HUES48 (cell line): ENCODE measurements around the gene UBE3D.
"Not testable (repeated sequence)": the region's sequence is repeated elsewhere in the genome, so short reads cannot be mapped to it uniquely, and the experiment has no call there.

Experiments used
- H3K27ac ChIP-seq: one replicate; pipeline ENCODE4 v1.7.0; 2013; ENCODE audit warnings: low read depth, low read length, inconsistent platforms
- H3K27me3 ChIP-seq: 2 replicates; pipeline ENCODE4 v1.6.1; 2013; ENCODE audit warnings: mild to moderate bottlenecking, low read length; ENCODE audit not compliant: control insufficient read depth, insufficient read depth
- H3K36me3 ChIP-seq: 2 replicates; pipeline ENCODE4 v1.6.1; 2013; ENCODE audit warnings: low read length; ENCODE audit not compliant: control insufficient read depth, insufficient read depth
- H3K4me1 ChIP-seq: 2 replicates; pipeline ENCODE4 v1.6.1; 2013; ENCODE audit warnings: mild to moderate bottlenecking, low read length; ENCODE audit not compliant: control insufficient read depth, insufficient read depth
- H3K4me3 ChIP-seq: 2 replicates; pipeline ENCODE4 v1.5.1; 2013; ENCODE audit warnings: mild to moderate bottlenecking, low read depth, low read length
- H3K9ac ChIP-seq: 2 replicates; pipeline ENCODE4 v1.6.1; 2013; ENCODE audit warnings: mild to moderate bottlenecking, low read depth, low read length, moderate library complexity
- H3K9me3 ChIP-seq: 2 replicates; pipeline ENCODE4 v1.6.1; 2013; ENCODE audit warnings: low read length; ENCODE audit not compliant: control insufficient read depth, insufficient read depth

Gene UBE3D

DNA sequence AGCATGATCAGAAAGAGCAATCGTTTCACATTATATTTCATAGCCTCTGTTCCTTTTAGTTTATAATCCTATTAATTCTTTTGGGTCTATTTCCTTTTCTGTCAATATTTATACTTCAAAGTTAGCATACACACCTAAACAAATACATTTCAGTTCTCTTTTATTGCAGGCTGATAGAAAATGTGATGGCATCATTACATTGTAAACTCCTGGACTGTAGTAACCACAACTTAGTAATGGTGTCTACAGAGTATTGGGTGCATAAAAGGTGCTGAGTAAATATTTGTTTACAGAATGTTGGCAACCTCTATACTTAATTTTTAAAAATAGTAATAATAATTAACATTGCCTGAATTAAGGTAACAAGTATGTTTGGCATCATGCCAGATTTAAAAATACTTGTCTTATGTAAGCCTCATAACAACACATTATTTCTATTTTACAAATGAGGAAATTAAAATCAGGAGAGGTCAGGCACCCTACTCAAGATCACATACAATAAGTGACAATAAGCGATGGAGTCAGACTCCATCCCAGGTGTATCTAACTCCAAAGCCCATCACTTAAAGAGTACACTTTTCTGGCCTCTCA, 195.0 kb downstream of the UBE3D start:
- H3K27ac ChIP-seq = no peak overlapping the region
- H3K36me3 ChIP-seq = no peaks in the 10 kb centered on the region
- H3K4me3 ChIP-seq = no peak overlapping the region
- no peaks in the 10 kb centered on the region for H3K9me3 ChIP-seq
- H3K4me1 ChIP-seq = 0 out of 2 replicates have a peak, but pooled peaks cover 5% of the 10 kb centered on the region
- H3K9ac ChIP-seq = no peak overlapping the region
- no peaks in the 10 kb centered on the region for H3K27me3 ChIP-seq

DNA sequence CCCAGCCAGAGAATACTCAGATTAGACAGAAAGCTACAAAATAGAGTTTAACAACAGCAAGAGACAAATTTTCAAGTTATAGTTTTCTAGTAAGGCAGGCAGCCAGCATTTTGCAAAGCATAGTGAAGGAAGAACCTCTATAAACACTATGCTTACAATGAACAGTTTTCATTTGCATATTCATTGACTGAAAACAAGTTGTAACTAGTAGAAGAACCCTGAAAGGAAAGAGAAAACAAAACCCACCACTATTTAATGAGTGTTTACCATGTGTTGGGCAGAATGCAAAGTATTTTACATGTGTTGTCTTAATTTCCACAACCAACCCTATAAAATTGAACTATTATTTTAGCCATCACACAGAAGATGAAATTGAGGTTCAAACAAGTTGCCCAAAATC, 196.1 kb downstream of the UBE3D start:
- H3K36me3 ChIP-seq = no peaks in the 10 kb centered on the region
- no peaks in the 10 kb centered on the region for H3K27me3 ChIP-seq
- H3K9me3 ChIP-seq = no peaks in the 10 kb centered on the region
- 0 out of 2 replicates have a peak, but pooled peaks cover 5% of the 10 kb centered on the region for H3K4me1 ChIP-seq
- H3K27ac ChIP-seq = no peak overlapping the region
- H3K9ac ChIP-seq = no peak overlapping the region
- H3K4me3 ChIP-seq = no peak overlapping the region

GRCh38 chr6:82867946-82868345, 197.7 kb downstream of the UBE3D start:
- 0 out of 2 replicates have a peak, but pooled peaks cover 5% of the 10 kb centered on the region for H3K4me1 ChIP-seq
- H3K9ac ChIP-seq = no peak overlapping the region
- no peaks in the 10 kb centered on the region for H3K27me3 ChIP-seq
- H3K9me3 ChIP-seq = no peaks in the 10 kb centered on the region
- H3K4me3 ChIP-seq = no peak overlapping the region
- no peaks in the 10 kb centered on the region for H3K36me3 ChIP-seq
- no peak overlapping the region for H3K27ac ChIP-seq

GRCh38 chr6:82866446-82866845, 199.2 kb downstream of the UBE3D start:
- no peaks in the 10 kb centered on the region for H3K36me3 ChIP-seq
- H3K27me3 ChIP-seq = no peaks in the 10 kb centered on the region
- no peak overlapping the region for H3K27ac ChIP-seq
- 0 out of 2 replicates have a peak, but pooled peaks cover 5% of the 10 kb centered on the region for H3K4me1 ChIP-seq
- no peak overlapping the region for H3K4me3 ChIP-seq
- no peak overlapping the region for H3K9ac ChIP-seq
- H3K9me3 ChIP-seq = no peaks in the 10 kb centered on the region

- Histone ChIP-seq H3K4me3 (no peak overlapping the region), H3K9me3 (no peaks in the 10 kb centered on the region), H3K27me3 (no peaks in the 10 kb centered on the region), H3K36me3 (no peaks in the 10 kb centered on the region), H3K4me1 (0 out of 2 replicates have a peak, but pooled peaks cover 5% of the 10 kb centered on the region), H3K27ac (no peak overlapping the region), H3K9ac (no peak overlapping the region)
These were observed 200.2 kb downstream of the UBE3D start for GRCh38 chr6:82865461-82865860.

- Histone ChIP-seq H3K9me3 (no peaks in the 10 kb centered on the region), H3K27ac (no peak overlapping the region), H3K4me3 (no peak overlapping the region), H3K4me1 (no peaks in the 10 kb centered on the region), H3K36me3 (no peaks in the 10 kb centered on the region), H3K9ac (no peak overlapping the region), H3K27me3 (no peaks in the 10 kb centered on the region)
These were observed 201.9 kb downstream of the UBE3D start for GRCh38 chr6:82863781-82864180.

- Histone ChIP-seq H3K36me3 (no peaks in the 10 kb centered on the region), H3K27ac (no peak overlapping the region), H3K4me3 (no peak overlapping the region), H3K9me3 (no peaks in the 10 kb centered on the region), H3K27me3 (no peaks in the 10 kb centered on the region), H3K9ac (no peak overlapping the region), H3K4me1 (no peaks in the 10 kb centered on the region)
These were observed 203.1 kb downstream of the UBE3D start for GRCh38 chr6:82862543-82862942.

DNA sequence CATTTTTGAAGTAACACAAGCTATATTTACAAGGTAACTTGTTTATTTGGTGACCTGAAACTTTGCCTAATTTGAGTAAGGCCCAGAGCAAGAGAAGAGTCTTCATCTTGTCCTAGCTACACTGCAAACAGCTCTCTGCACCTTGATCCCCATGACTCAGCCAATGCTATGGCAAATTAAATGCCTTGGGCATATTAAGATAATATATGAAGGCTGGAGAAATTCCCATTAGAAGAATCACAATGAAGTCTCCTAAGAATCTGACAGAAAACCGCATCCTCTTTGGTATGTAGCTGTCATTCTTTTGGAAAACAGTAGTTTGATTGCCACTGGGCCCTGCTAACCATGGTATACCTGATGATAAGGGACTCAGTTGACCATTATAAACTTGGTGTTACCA, 204.5 kb downstream of the UBE3D start:
- H3K27ac ChIP-seq = no peak overlapping the region
- no peaks in the 10 kb centered on the region for H3K36me3 ChIP-seq
- H3K4me3 ChIP-seq = no peak overlapping the region
- no peaks in the 10 kb centered on the region for H3K9me3 ChIP-seq
- no peaks in the 10 kb centered on the region for H3K27me3 ChIP-seq
- H3K9ac ChIP-seq = no peak overlapping the region
- no peaks in the 10 kb centered on the region for H3K4me1 ChIP-seq

DNA sequence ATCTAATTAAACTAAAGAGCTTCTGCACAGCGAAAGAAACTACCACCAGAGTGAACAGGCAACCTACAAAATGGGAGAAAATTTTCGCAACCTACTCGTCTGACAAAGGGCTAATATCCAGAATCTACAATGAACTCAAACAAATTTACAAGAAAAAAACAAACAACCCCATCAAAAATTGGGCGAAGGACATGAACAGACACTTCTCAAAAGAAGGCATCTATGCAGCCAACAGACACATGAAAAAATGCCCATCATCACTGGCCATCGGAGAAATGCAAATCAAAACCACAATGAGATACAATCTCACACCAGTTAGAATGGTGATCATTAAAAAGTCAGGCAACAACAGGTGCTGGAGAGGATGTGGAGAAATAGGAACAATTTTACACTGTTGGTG, 209.6 kb downstream of the UBE3D start:
- not testable (repeated sequence) for H3K9ac ChIP-seq, H3K9me3 ChIP-seq, H3K27ac ChIP-seq, H3K4me3 ChIP-seq, H3K36me3 ChIP-seq, H3K4me1 ChIP-seq, H3K27me3 ChIP-seq

GRCh38 chr6:82852904-82853303, 212.7 kb downstream of the UBE3D start:
- H3K36me3 ChIP-seq, H3K9ac ChIP-seq, H3K9me3 ChIP-seq, H3K27me3 ChIP-seq, H3K4me1 ChIP-seq, H3K4me3 ChIP-seq, H3K27ac ChIP-seq: not testable (repeated sequence)

- Histone ChIP-seq H3K36me3 (no peaks in the 10 kb centered on the region), H3K27me3 (no peaks in the 10 kb centered on the region), H3K27ac (no peak overlapping the region), H3K4me3 (no peak overlapping the region), H3K9me3 (no peaks in the 10 kb centered on the region), H3K4me1 (no peaks in the 10 kb centered on the region), H3K9ac (no peak overlapping the region)
These were observed 222.3 kb downstream of the UBE3D start for GRCh38 chr6:82843291-82843885.
